Measurements from ENCODE around the gene IFNA8. TPM values are rescaled to one million over a fixed set of nuclear protein-coding genes. Genes with fewer than 3 reads are reported as not detected.

Gene IFNA8
- total RNA-seq, 1 donor from 2014 or later, result not detected

DNA sequence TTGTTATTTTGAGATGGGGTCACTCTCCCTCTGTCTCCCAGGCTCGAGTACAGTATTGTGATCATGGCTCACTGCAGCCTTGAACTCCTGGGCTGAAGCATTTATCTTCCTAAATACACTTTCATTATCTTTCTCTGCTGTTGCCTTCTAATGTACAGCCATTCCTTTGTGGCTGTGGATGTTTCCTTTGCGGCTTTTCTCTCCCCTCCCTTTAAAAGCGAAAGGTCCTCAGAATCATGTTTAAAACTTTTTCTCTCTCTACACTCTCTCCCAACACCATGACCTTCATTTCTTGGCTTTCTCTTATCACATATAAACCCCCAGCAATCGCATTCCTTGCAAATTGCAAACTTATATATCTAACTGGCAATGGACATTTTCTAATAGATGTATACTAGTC, 25.3 kb upstream of the IFNA8 start:
- intact Hi-C loops (cut with micrococcal nuclease), result no loop called here
- Histone ChIP-seq H3K36me3 (no peaks in the 10 kb centered on the region), H3K9me3 (replicated peaks) (no peaks in the 10 kb centered on the region), H3K27ac (replicated peaks) (no peak overlapping the region), H3K27me3 (ENCODE audit: low read depth) (peaks cover 80% of the 10 kb centered on the region), H3K4me1 (no peaks in the 10 kb centered on the region), H3K4me3 (no peak overlapping the region)
- DNase-seq, result no peak
- TF ChIP-seq CTCF (IDR thresholded peaks at IDR 0.05; ENCODE audit: borderline replicate concordance), result no peak

GRCh38 chr9:21385131-21385670, 23.7 kb upstream of the IFNA8 start, which contains the start of gene IFNA2:
TSS of gene IFNA2 (minus strand) at chr9:21385398. CDS start at chr9:21385329, 69 bp downstream.
- Histone ChIP-seq H3K36me3 (no peaks in the 10 kb centered on the region), H3K4me3 (no peak within 1 kb of the TSS), H3K9me3 (replicated peaks) (no peaks in the 10 kb centered on the region), H3K4me1 (no peaks in the 10 kb centered on the region), H3K27me3 (ENCODE audit: low read depth) (peaks cover 84% of the 10 kb centered on the region), H3K27ac (replicated peaks) (no peak within 1 kb of the TSS)
- DNase-seq, result no peak
- intact Hi-C loops (cut with micrococcal nuclease), result no loop called here
- TF ChIP-seq CTCF (IDR thresholded peaks at IDR 0.05; ENCODE audit: borderline replicate concordance), result no peak

DNA sequence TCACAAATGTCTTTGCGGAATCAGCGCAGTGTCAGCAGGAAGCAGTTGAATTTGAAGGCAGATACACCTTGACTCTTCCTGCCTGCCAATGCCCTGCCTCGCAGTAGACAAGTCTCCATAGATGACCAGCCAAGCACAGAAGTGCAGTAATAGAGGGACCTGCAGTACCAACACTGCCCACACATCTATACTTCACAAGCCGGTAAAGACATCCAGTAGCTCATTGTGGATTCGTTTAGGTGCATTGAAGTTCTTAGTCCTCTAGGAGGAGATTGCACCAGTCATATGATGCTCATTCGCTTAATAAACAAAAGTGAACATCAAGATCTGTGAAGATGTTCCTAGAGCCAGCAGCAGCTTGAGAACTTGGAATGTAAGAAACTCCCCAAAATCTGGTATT, 16.6 kb upstream of the IFNA8 start:
- Histone ChIP-seq H3K27ac (replicated peaks) (no peak overlapping the region), H3K9me3 (replicated peaks) (no peaks in the 10 kb centered on the region), H3K4me3 (no peak overlapping the region), H3K36me3 (no peaks in the 10 kb centered on the region), H3K27me3 (ENCODE audit: low read depth) (peaks cover 94% of the 10 kb centered on the region), H3K4me1 (peaks cover 8% of the 10 kb centered on the region)
- DNase-seq, result no peak
- peak; percentile 17 for TF ChIP-seq CTCF (IDR thresholded peaks at IDR 0.05; ENCODE audit: borderline replicate concordance)
- intact Hi-C loops (cut with micrococcal nuclease), result no loop called here

GRCh38 chr9:21395778-21396717, 12.9 kb upstream of the IFNA8 start:
- H3K9me3 ChIP-seq (replicated peaks), result no peaks in the 10 kb centered on the region
- TF ChIP-seq CTCF (IDR thresholded peaks at IDR 0.05; ENCODE audit: borderline replicate concordance), result peak; percentile 84
- intact Hi-C loops (cut with micrococcal nuclease), result loop anchor here (5.0 kb wide), 1 partner anchor 69 kb away; no protein-coding TSS in a partner anchor
- H3K4me1 ChIP-seq, result peaks cover 8% of the 10 kb centered on the region
- H3K27ac ChIP-seq (replicated peaks), result no peak overlapping the region
- peak; percentile 45 for DNase-seq
- H3K4me3 ChIP-seq, result peak overlapping the region; percentile 67
- no peaks in the 10 kb centered on the region for H3K36me3 ChIP-seq
- peaks cover 98% of the 10 kb centered on the region for H3K27me3 ChIP-seq (ENCODE audit: low read depth)

DNA sequence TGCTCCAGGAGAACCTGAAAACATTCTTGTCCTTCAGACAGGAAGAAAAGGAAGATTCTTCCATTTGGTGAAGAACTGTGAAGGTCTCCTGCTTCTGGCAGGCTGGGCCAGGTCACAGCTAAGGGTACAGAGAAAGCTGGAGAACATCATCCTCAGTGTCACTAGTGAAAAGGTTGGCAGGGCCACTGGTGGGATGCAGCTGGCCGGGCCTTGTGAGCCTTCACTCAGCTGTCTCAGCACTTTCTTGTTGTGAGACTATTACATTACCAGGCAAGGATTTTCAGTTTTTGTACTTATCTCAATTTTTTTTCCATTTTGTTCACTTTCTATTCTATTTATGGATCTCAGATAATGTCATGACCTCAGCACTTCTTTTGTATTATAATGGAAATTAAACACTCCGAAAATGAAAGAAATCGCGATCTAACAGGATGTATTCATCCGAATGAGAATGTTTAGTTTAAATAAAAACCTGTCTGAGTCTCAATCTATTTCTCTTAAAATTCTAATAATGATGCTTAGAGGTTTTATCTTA, 9.9 kb upstream of the IFNA8 start:
- Histone ChIP-seq H3K36me3 (no peaks in the 10 kb centered on the region), H3K9me3 (replicated peaks) (no peaks in the 10 kb centered on the region), H3K27ac (replicated peaks) (no peak overlapping the region), H3K4me3 (no peak overlapping the region), H3K4me1 (peaks cover 17% of the 10 kb centered on the region), H3K27me3 (ENCODE audit: low read depth) (peaks cover 99% of the 10 kb centered on the region)
- DNase-seq, result no peak
- intact Hi-C loops (cut with micrococcal nuclease), result loop anchor here (5.0 kb wide), 1 partner anchor 72 kb away; no protein-coding TSS in a partner anchor
- no peak for TF ChIP-seq CTCF (IDR thresholded peaks at IDR 0.05; ENCODE audit: borderline replicate concordance)
